LHCN-M2 (cell line): ENCODE results near the gene MYBBP1A. TPM values are rescaled to one million over a fixed set of nuclear protein-coding genes. Genes with fewer than 3 reads are reported as not detected.
A peak's percentile ranks its signal among the peaks of the same experiment; 100 is the strongest.

Experiments
- DNase-seq: peaks from one replicate; pipeline ENCODE4 v3.0.0-alpha.2; 2012; ENCODE audit warnings: low read depth
- total RNA-seq: library from RNA; depleted of rRNA; stranded (reverse); fragments of >200 nt; gene quantifications from 2 replicates; pipeline ENCODE4 v1.2.3, GENCODE V29; 2014; rRNA removed

The MYBBP1A gene
- total RNA-seq, 1 experiment from 2014 or later: 58.8 TPM

- DNase-seq: no peak
Observed at GRCh38 chr17:4503283-4504025, 51.7 kb downstream of the MYBBP1A start.

- no peak for DNase-seq
Observed at GRCh38 chr17:4502466-4503154, 52.6 kb downstream of the MYBBP1A start.

- no peak for DNase-seq
Observed at GRCh38 chr17:4501295-4501949, 53.8 kb downstream of the MYBBP1A start.

GRCh38 chr17:4500191-4500571 lies 55.0 kb downstream of the MYBBP1A start:
- no peak for DNase-seq

- no peak for DNase-seq
Observed at GRCh38 chr17:4499431-4500190, 55.6 kb downstream of the MYBBP1A start.

- peak; percentile 23 for DNase-seq
Observed at GRCh38 chr17:4498461-4499397, 56.5 kb downstream of the MYBBP1A start, which contains the start of gene SPNS2. Gene SPNS2 (plus strand): TSS chr17:4498881. CDS start chr17:4499048, 167 bp downstream.

GRCh38 chr17:4497101-4497824 lies 57.9 kb downstream of the MYBBP1A start:
- peak; percentile 64 for DNase-seq

- DNase-seq: peak; percentile 24
Observed at GRCh38 chr17:4492721-4493561, 62.2 kb downstream of the MYBBP1A start.

GRCh38 chr17:4490637-4491061 lies 64.5 kb downstream of the MYBBP1A start:
- no peak for DNase-seq

GRCh38 chr17:4490109-4490591 lies 65.0 kb downstream of the MYBBP1A start:
- DNase-seq: no peak

- no peak for DNase-seq
Observed at GRCh38 chr17:4488989-4489595, 66.1 kb downstream of the MYBBP1A start.

Other genes with a start within 250 kb of the MYBBP1A start
- 44.6 and 49.7 TPM in 2 replicates for gene UBE2G1, start 188.7 kb downstream of the MYBBP1A start, total RNA-seq
- gene SPNS3, start 121.4 kb downstream of the MYBBP1A start, total RNA-seq: not detected in 2 replicates
- gene SPNS2, start 56.5 kb downstream of the MYBBP1A start, total RNA-seq: 0.06 and 0.23 TPM in 2 replicates
- gene GGT6, start 5.2 kb upstream of the MYBBP1A start, total RNA-seq: not detected in 2 replicates
- gene SMTNL2, start 29.1 kb upstream of the MYBBP1A start, total RNA-seq: not detected in 2 replicates
- gene ALOX15, start 86.3 kb upstream of the MYBBP1A start, total RNA-seq: not detected in 2 replicates
- 19.0 and 22.4 TPM in 2 replicates for gene PELP1, start 148.8 kb upstream of the MYBBP1A start, total RNA-seq
- 9.0 and 12.6 TPM in 2 replicates for gene ARRB2, start 155.2 kb upstream of the MYBBP1A start, total RNA-seq
- gene MED11, start 176.0 kb upstream of the MYBBP1A start, total RNA-seq: 16.0 and 23.6 TPM in 2 replicates
- gene ZMYND15, start 184.4 kb upstream of the MYBBP1A start, total RNA-seq: 0.06 TPM in 1 of 2 replicates, not detected in the other
- gene CXCL16, start 184.5 kb upstream of the MYBBP1A start, total RNA-seq: 0.29 and 0.58 TPM in 2 replicates
- not detected in 2 replicates for gene TM4SF5, start 216.5 kb upstream of the MYBBP1A start, total RNA-seq
- gene VMO1, start 231.0 kb upstream of the MYBBP1A start, total RNA-seq: 0.17 and 0.38 TPM in 2 replicates
- gene GLTPD2, start 233.6 kb upstream of the MYBBP1A start, total RNA-seq: not detected in 2 replicates
- gene PSMB6, start 240.8 kb upstream of the MYBBP1A start, total RNA-seq: 165 and 204 TPM in 2 replicates